Measurements from ENCODE around the gene NTRK2.

The NTRK2 gene

GRCh38 chr9:84669288-84670137 lies at the start of gene NTRK2:
Gene NTRK2, plus strand, starts transcription at chr9:84669729. Its CDS starts 1,020 bp downstream, at chr9:84670749.
- H4K20me1 ChIP-seq (ENCODE audit: insufficient read depth, low read length, poor library complexity, severe bottlenecking): no peaks in the 10 kb centered on the region
- H3K4me2 ChIP-seq (ENCODE audit: low read depth, low read length, poor library complexity, severe bottlenecking): no peak within 1 kb of the TSS
- H3F3A ChIP-seq (ENCODE audit: low read depth): no peaks in the 10 kb centered on the region
- H2AFZ ChIP-seq (ENCODE audit: low read length): no peak within 1 kb of the TSS
- TF ChIP-seq, protein P1, sequence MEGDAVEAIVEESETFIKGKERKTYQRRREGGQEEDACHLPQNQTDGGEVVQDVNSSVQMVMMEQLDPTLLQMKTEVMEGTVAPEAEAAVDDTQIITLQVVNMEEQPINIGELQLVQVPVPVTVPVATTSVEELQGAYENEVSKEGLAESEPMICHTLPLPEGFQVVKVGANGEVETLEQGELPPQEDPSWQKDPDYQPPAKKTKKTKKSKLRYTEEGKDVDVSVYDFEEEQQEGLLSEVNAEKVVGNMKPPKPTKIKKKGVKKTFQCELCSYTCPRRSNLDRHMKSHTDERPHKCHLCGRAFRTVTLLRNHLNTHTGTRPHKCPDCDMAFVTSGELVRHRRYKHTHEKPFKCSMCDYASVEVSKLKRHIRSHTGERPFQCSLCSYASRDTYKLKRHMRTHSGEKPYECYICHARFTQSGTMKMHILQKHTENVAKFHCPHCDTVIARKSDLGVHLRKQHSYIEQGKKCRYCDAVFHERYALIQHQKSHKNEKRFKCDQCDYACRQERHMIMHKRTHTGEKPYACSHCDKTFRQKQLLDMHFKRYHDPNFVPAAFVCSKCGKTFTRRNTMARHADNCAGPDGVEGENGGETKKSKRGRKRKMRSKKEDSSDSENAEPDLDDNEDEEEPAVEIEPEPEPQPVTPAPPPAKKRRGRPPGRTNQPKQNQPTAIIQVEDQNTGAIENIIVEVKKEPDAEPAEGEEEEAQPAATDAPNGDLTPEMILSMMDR (conservative IDR thresholded peaks at IDR 0.05; ENCODE audit: low read length): no peak
- TF ChIP-seq EZH2phosphoT487 (IDR thresholded peaks at IDR 0.05; ENCODE audit: borderline replicate concordance): no peak
- H3K36me3 ChIP-seq (ENCODE audit: insufficient read depth, low read length): no peaks in the 10 kb centered on the region
- no peaks in the 10 kb centered on the region for H3K4me1 ChIP-seq (ENCODE audit: insufficient read depth, low read length, poor library complexity, severe bottlenecking)
- no peak within 1 kb of the TSS for H3K9ac ChIP-seq (ENCODE audit: low read depth, low read length, poor library complexity, severe bottlenecking)
- no peak within 1 kb of the TSS for H3K4me3 ChIP-seq (ENCODE audit: low read length, poor library complexity, severe bottlenecking)
- no peaks in the 10 kb centered on the region for H3K27me3 ChIP-seq (ENCODE audit: insufficient read depth, low read length, poor library complexity, severe bottlenecking)
- H3K9me2 ChIP-seq (replicated peaks; ENCODE audit: low read depth, low read length): no peaks in the 10 kb centered on the region
- no peaks in the 10 kb centered on the region for H3K9me3 ChIP-seq (ENCODE audit: insufficient read depth, low read depth, low read length)
- no peaks in the 10 kb centered on the region for H3K79me2 ChIP-seq (ENCODE audit: insufficient read depth, low read length)

- Histone ChIP-seq H4K20me1 (ENCODE audit: insufficient read depth, low read length, poor library complexity, severe bottlenecking) (no peaks in the 10 kb centered on the region), H3K4me1 (ENCODE audit: insufficient read depth, low read length, poor library complexity, severe bottlenecking) (no peaks in the 10 kb centered on the region), H3K27me3 (ENCODE audit: insufficient read depth, low read length, poor library complexity, severe bottlenecking) (no peaks in the 10 kb centered on the region), H3K4me3 (ENCODE audit: low read length, poor library complexity, severe bottlenecking) (no peak overlapping the region), H3K79me2 (ENCODE audit: insufficient read depth, low read length) (no peaks in the 10 kb centered on the region), H3K9me2 (replicated peaks; ENCODE audit: low read depth, low read length) (no peaks in the 10 kb centered on the region), H3K4me2 (ENCODE audit: low read depth, low read length, poor library complexity, severe bottlenecking) (no peak overlapping the region), H3K9ac (ENCODE audit: low read depth, low read length, poor library complexity, severe bottlenecking) (no peak overlapping the region), H2AFZ (ENCODE audit: low read length) (no peak overlapping the region), H3F3A (ENCODE audit: low read depth) (no peaks in the 10 kb centered on the region), H3K9me3 (ENCODE audit: insufficient read depth, low read depth, low read length) (no peaks in the 10 kb centered on the region), H3K36me3 (ENCODE audit: insufficient read depth, low read length) (no peaks in the 10 kb centered on the region)
- no peak for TF ChIP-seq EZH2phosphoT487 (IDR thresholded peaks at IDR 0.05; ENCODE audit: borderline replicate concordance)
- TF ChIP-seq, protein P1 (conservative IDR thresholded peaks at IDR 0.05; ENCODE audit: low read length): no peak
These were observed 49.2 kb upstream of the NTRK2 start for GRCh38 chr9:84620338-84620737.

DNA sequence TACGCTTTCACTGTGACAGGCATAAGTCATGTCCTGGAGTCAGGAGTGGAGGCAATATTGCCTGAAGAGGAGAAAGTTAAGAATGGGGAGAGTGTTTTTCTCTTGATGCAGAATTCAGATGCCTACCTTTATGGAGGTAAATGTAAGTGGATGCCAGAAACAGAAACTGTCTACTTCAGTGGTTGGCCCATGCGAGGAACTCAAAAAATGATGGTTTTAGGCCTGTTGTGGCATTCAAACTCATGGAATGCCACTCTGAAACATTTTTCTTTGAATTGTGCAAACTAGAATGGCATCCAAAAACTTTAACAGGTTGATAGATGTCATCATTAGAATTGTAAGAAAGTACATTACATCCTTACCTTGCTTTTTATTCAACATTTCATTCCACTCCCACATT lies 47.7 kb upstream of the NTRK2 start:
- Histone ChIP-seq H2AFZ (ENCODE audit: low read length) (no peak overlapping the region), H3K4me1 (ENCODE audit: insufficient read depth, low read length, poor library complexity, severe bottlenecking) (no peaks in the 10 kb centered on the region), H3K4me2 (ENCODE audit: low read depth, low read length, poor library complexity, severe bottlenecking) (no peak overlapping the region), H3K9ac (ENCODE audit: low read depth, low read length, poor library complexity, severe bottlenecking) (no peak overlapping the region), H3K9me2 (replicated peaks; ENCODE audit: low read depth, low read length) (no peaks in the 10 kb centered on the region), H3F3A (ENCODE audit: low read depth) (no peaks in the 10 kb centered on the region), H3K4me3 (ENCODE audit: low read length, poor library complexity, severe bottlenecking) (no peak overlapping the region), H3K27me3 (ENCODE audit: insufficient read depth, low read length, poor library complexity, severe bottlenecking) (no peaks in the 10 kb centered on the region), H3K9me3 (ENCODE audit: insufficient read depth, low read depth, low read length) (no peaks in the 10 kb centered on the region), H3K79me2 (ENCODE audit: insufficient read depth, low read length) (no peaks in the 10 kb centered on the region), H4K20me1 (ENCODE audit: insufficient read depth, low read length, poor library complexity, severe bottlenecking) (no peaks in the 10 kb centered on the region), H3K36me3 (ENCODE audit: insufficient read depth, low read length) (no peaks in the 10 kb centered on the region)
- TF ChIP-seq, protein P1 (conservative IDR thresholded peaks at IDR 0.05; ENCODE audit: low read length): no peak
- TF ChIP-seq EZH2phosphoT487 (IDR thresholded peaks at IDR 0.05; ENCODE audit: borderline replicate concordance): no peak

All from Loucy (cell line).